Smooth muscle cell (in vitro differentiated cells): ENCODE results near the gene MAPKAP1. TPM values are rescaled to one million over a fixed set of nuclear protein-coding genes. Genes with fewer than 3 reads are reported as not detected.

Experiments used
- DNase-seq: peaks from one replicate; lab custom pipeline; 2025; ENCODE audit not compliant: unreplicated experiment; lab: John Stamatoyannopoulos, UW
- H2AFZ ChIP-seq: fragments of 200-600 bp; sonication (generic); 2 replicates; pipeline ENCODE4 v1.6.0; 2016; ENCODE audit warnings: antibody characterized with exemption, low read depth, mild to moderate bottlenecking
- H3F3A ChIP-seq: fragments of 200-600 bp; sonication (generic); 2 replicates; pipeline ENCODE4 v1.6.0; 2017; ENCODE audit warnings: antibody characterized with exemption, low read depth
- H3K27ac ChIP-seq: fragments of 200-600 bp; sonication (generic); 2 replicates; pipeline ENCODE4 v1.5.1; 2016; ENCODE audit warnings: low read depth, mild to moderate bottlenecking
- H3K27me3 ChIP-seq: fragments of 200-600 bp; sonication (generic); 2 replicates; pipeline ENCODE4 v1.6.1; 2016; ENCODE audit warnings: low read depth, mild to moderate bottlenecking
- H3K36me3 ChIP-seq: fragments of 200-600 bp; sonication (generic); 2 replicates; pipeline ENCODE4 v1.5.1; 2016; ENCODE audit warnings: low read depth
- H3K4me1 ChIP-seq: fragments of 200-600 bp; sonication (generic); 2 replicates; pipeline ENCODE4 v1.5.1; 2016; ENCODE audit warnings: low read depth
- H3K4me2 ChIP-seq: fragments of 200-600 bp; sonication (generic); 2 replicates; pipeline ENCODE4 v1.6.0; 2016; ENCODE audit warnings: mild to moderate bottlenecking
- H3K4me3 ChIP-seq: fragments of 200-600 bp; sonication (generic); 2 replicates; pipeline ENCODE4 v1.5.1; 2016; ENCODE audit warnings: mild to moderate bottlenecking
- H3K79me2 ChIP-seq: fragments of 200-600 bp; sonication (generic); 2 replicates; pipeline ENCODE4 v1.6.0; 2016; ENCODE audit warnings: low read depth, mild to moderate bottlenecking
- H3K9ac ChIP-seq: fragments of 200-600 bp; sonication (generic); 2 replicates; pipeline ENCODE4 v1.6.0; 2016; ENCODE audit warnings: low read depth
- H3K9me3 ChIP-seq: fragments of 200-600 bp; sonication (generic); replicated peaks from 2 replicates; pipeline ENCODE4 v1.5.1; 2016; ENCODE audit warnings: low read depth
- H4K20me1 ChIP-seq: fragments of 200-600 bp; sonication (generic); 2 replicates; pipeline ENCODE4 v1.6.0; 2016; ENCODE audit warnings: low read depth
- CTCF ChIP-seq: fragments of 200-600 bp; sonication (generic); IDR thresholded peaks from 2 replicates; pipeline ENCODE4 v1.5.1; 2017; ENCODE audit warnings: borderline replicate concordance, mild to moderate bottlenecking, antibody characterized with exemption; ENCODE audit not compliant: insufficient read depth, poor library complexity, severe bottlenecking
- WGBS: methylation state at CpG from one replicate; pipeline ENCODE4 v1.1.7; 2016; ENCODE audit warnings: low lambda C conversion rate; 5-methylcytosine and 5-hydroxymethylcytosine counted together
- polyA plus RNA-seq: library from polyadenylated mRNA; unstranded; fragments of >200 nt; fragmentation: Nextera tagmentation; extraction: Ambion mirVana; gene quantifications from 2 replicates; pipeline ENCODE4 v1.2.1, GENCODE V29; 2016
- total RNA-seq: library from RNA; depleted of rRNA; stranded (reverse); fragments of >200 nt; gene quantifications from 2 replicates; pipeline ENCODE4 v1.2.3, GENCODE V29; 2014

Gene MAPKAP1
- total and polyA plus RNA-seq, 2 experiments from 2014 or later, result 50.1 to 74.5 TPM

GRCh38 chr9:125430161-125431011, 276.6 kb downstream of the MAPKAP1 start:
- 92% methylated on average over 21 of the region's 21 CpGs for WGBS
- H4K20me1 ChIP-seq, result no peaks in the 10 kb centered on the region
- no peaks in the 10 kb centered on the region for H3K36me3 ChIP-seq
- H2AFZ ChIP-seq, result no peak overlapping the region
- no peaks in the 10 kb centered on the region for H3F3A ChIP-seq
- TF ChIP-seq CTCF, result no peak
- H3K27ac ChIP-seq, result no peak overlapping the region
- H3K79me2 ChIP-seq, result no peaks in the 10 kb centered on the region
- no peak overlapping the region for H3K9ac ChIP-seq
- no peaks in the 10 kb centered on the region for H3K9me3 ChIP-seq
- no peak for DNase-seq
- H3K4me1 ChIP-seq, result no peaks in the 10 kb centered on the region
- no peak overlapping the region for H3K4me3 ChIP-seq
- no peak overlapping the region for H3K4me2 ChIP-seq
- no peaks in the 10 kb centered on the region for H3K27me3 ChIP-seq

- no peak for DNase-seq
- Histone ChIP-seq H3K9me3 (no peaks in the 10 kb centered on the region), H3K4me1 (no peaks in the 10 kb centered on the region), H3K79me2 (no peaks in the 10 kb centered on the region), H3K36me3 (no peaks in the 10 kb centered on the region), H2AFZ (no peak overlapping the region), H3K27ac (no peak overlapping the region), H3K27me3 (no peaks in the 10 kb centered on the region), H3K9ac (no peak overlapping the region), H4K20me1 (no peaks in the 10 kb centered on the region), H3F3A (no peaks in the 10 kb centered on the region), H3K4me2 (no peak overlapping the region), H3K4me3 (no peak overlapping the region)
- 95% methylated on average over 20 of the region's 20 CpGs for WGBS
- no peak for TF ChIP-seq CTCF
Measured at GRCh38 chr9:125429476-125430160, 277.4 kb downstream of the MAPKAP1 start.

GRCh38 chr9:125428902-125429467, 278.0 kb downstream of the MAPKAP1 start:
- Histone ChIP-seq H3K4me1 (no peaks in the 10 kb centered on the region), H3K27me3 (no peaks in the 10 kb centered on the region), H3K9me3 (no peaks in the 10 kb centered on the region), H3K36me3 (no peaks in the 10 kb centered on the region), H3K27ac (no peak overlapping the region), H3K4me3 (no peak overlapping the region), H3F3A (no peaks in the 10 kb centered on the region), H4K20me1 (no peaks in the 10 kb centered on the region), H3K9ac (no peak overlapping the region), H3K4me2 (no peak overlapping the region), H2AFZ (no peak overlapping the region), H3K79me2 (no peaks in the 10 kb centered on the region)
- TF ChIP-seq CTCF, result no peak
- no peak for DNase-seq
- 78% methylated on average over 10 of the region's 16 CpGs for WGBS
